ENCODE measurements around the gene CREM. TPM values are rescaled to one million over a fixed set of nuclear protein-coding genes. Genes with fewer than 3 reads are reported as not detected.

The CREM gene
- total RNA-seq, 2 experiments from 2014 or later: 102 to 192 TPM

DNA sequence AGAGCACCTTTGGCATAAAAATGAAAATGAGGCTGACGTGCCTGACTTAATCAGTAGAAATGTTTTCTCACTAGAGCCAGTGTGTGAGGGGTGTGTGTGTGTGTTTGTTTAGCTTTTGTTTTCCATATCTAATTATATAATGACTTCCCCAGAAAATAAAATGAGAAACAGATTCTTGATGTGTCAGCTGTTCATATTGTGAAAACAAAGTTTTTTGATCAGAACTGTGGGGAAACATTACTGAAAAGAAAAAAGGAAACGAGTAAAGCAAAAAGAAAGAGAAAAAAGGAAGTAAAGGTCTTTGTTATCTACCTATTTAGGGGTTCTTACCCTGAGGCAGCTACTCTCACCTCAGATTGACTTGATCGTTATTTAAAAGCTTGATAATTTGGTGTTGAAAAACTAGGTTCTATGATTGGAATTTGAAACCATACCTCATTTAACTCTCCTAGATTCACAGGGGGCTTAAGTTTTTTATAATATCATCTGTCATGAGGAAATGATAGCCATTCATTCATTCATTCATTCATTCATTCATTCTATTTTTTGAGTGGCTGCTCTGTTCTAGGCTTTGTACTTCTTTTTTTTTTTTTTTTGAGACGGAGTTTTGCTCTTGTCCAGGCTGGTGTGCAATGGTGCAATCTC, 58.0 kb downstream of the CREM start:
- Mint-ChIP-seq H3K4me3 (no peak overlapping the region), H3K36me3 (peaks cover 11% of the 10 kb centered on the region), H3K9me3 (ENCODE audit: low read depth) (no peaks in the 10 kb centered on the region), H3K4me1 (peaks cover 4% of the 10 kb centered on the region), H3K27me3 (no peaks in the 10 kb centered on the region), H3K27ac (no peak overlapping the region)
- DNase-seq: no peak
- no peak for ATAC-seq
- CTCF ChIA-PET: no interaction called here

- ATAC-seq: no peak
- no peak overlapping the region for H3K4me3 Mint-ChIP-seq
These were observed 58.8 kb downstream of the CREM start for GRCh38 chr10:35185260-35186034.

DNA sequence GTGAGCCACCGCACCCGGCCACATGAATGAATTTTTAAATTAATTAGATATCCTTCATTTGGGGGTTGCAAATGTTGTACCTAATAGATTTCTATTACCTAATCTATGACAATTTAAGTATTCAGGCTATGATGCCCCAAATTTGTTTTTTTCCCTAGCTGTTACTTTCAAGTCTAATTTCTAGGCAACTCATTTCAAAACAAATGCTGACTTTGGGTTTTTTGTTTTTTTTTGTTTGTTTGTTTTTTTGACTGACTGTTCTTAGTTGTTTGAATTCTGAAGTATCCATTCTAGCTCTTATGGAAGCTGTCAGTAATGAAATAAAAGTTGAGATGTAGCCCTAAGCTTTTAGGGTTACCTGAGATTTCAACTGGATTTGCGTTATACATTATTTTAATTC, 62.3 kb downstream of the CREM start:
- no peaks in the 10 kb centered on the region for H3K9me3 Mint-ChIP-seq (ENCODE audit: low read depth)
- ATAC-seq: no peak
- H3K27me3 Mint-ChIP-seq: no peaks in the 10 kb centered on the region
- no peak overlapping the region for H3K4me3 Mint-ChIP-seq
- CTCF ChIA-PET: no interaction called here
- no peak for DNase-seq
- peaks cover 25% of the 10 kb centered on the region for H3K4me1 Mint-ChIP-seq
- no peak overlapping the region for H3K27ac Mint-ChIP-seq
- peaks cover 13% of the 10 kb centered on the region for H3K36me3 Mint-ChIP-seq

More at GRCh38 chr10:35185260-35186034, 58.8 kb downstream of the CREM start:
- CTCF ChIA-PET: interaction anchor here (1.4 to 1.8 kb wide), 2 partner anchors 10 to 31 kb away, joined by 3 to 9 read pairs; no protein-coding TSS in a partner anchor
- H3K4me1 Mint-ChIP-seq: peaks cover 4% of the 10 kb centered on the region
- H3K27me3 Mint-ChIP-seq: no peaks in the 10 kb centered on the region
- no peaks in the 10 kb centered on the region for H3K9me3 Mint-ChIP-seq (ENCODE audit: low read depth)
- H3K36me3 Mint-ChIP-seq: peaks cover 9% of the 10 kb centered on the region
- H3K27ac Mint-ChIP-seq: no peak overlapping the region
- DNase-seq: no peak

DNA sequence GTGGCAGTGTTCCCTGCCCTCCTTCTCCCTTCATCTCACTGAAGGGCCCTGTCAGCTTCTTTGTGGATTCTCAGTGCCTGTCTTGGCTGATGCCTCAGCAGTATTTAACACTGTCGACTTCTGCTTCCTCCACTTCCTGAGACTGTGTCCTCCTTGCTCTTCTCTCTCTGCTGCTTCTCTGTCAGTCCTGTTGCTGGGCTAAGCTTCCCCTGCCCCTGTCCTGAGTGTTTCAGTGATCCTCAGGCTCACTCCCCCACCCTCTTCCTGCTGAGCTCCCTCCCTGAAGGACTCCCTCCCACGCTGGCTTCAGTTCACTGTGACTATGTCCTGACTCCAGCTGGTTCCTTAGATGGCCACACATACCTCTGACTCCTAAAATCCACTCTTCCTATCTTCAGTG, 64.9 kb downstream of the CREM start:
- no peaks in the 10 kb centered on the region for H3K9me3 Mint-ChIP-seq (ENCODE audit: low read depth)
- no peak for ATAC-seq
- CTCF ChIA-PET: interaction anchor here (1.1 to 1.9 kb wide), 4 partner anchors 26 to 70 kb away, joined by 3 to 6 read pairs (median 4); no protein-coding TSS in a partner anchor
- peaks cover 33% of the 10 kb centered on the region for H3K4me1 Mint-ChIP-seq
- H3K27ac Mint-ChIP-seq: peak overlapping the region; percentile 66
- DNase-seq: no peak
- peaks cover 15% of the 10 kb centered on the region for H3K36me3 Mint-ChIP-seq
- H3K4me3 Mint-ChIP-seq: no peak overlapping the region
- no peaks in the 10 kb centered on the region for H3K27me3 Mint-ChIP-seq

GRCh38 chr10:35192645-35193249, 66.1 kb downstream of the CREM start:
- CTCF ChIA-PET: interaction anchor here (0.6 to 6.2 kb wide), 5 partner anchors 23 to 71 kb away, joined by 3 to 208 read pairs (median 4); partner anchors contain the start of gene CREM
- Mint-ChIP-seq H3K27me3 (no peaks in the 10 kb centered on the region), H3K27ac (peak overlapping the region; percentile 9), H3K9me3 (ENCODE audit: low read depth) (no peaks in the 10 kb centered on the region), H3K36me3 (peaks cover 17% of the 10 kb centered on the region), H3K4me1 (peaks cover 36% of the 10 kb centered on the region), H3K4me3 (no peak overlapping the region)
- ATAC-seq (no peak), DNase-seq (no peak)

- DNase-seq: no peak
- H3K9me3 Mint-ChIP-seq (ENCODE audit: low read depth): no peaks in the 10 kb centered on the region
- H3K27me3 Mint-ChIP-seq: no peaks in the 10 kb centered on the region
- peak overlapping the region; percentile 100 for H3K27ac Mint-ChIP-seq
- H3K4me1 Mint-ChIP-seq: peaks cover 46% of the 10 kb centered on the region
- ATAC-seq: no peak
- CTCF ChIA-PET: interaction anchor here (1.9 to 6.2 kb wide), 7 partner anchors 9 to 104 kb away, joined by 5 to 208 read pairs (median 19); partner anchors contain the start of genes CREM and CUL2
- peak overlapping the region; percentile 89 for H3K4me3 Mint-ChIP-seq
- H3K36me3 Mint-ChIP-seq: peaks cover 24% of the 10 kb centered on the region
These were observed 67.8 kb downstream of the CREM start for GRCh38 chr10:35194471-35194870.

DNA sequence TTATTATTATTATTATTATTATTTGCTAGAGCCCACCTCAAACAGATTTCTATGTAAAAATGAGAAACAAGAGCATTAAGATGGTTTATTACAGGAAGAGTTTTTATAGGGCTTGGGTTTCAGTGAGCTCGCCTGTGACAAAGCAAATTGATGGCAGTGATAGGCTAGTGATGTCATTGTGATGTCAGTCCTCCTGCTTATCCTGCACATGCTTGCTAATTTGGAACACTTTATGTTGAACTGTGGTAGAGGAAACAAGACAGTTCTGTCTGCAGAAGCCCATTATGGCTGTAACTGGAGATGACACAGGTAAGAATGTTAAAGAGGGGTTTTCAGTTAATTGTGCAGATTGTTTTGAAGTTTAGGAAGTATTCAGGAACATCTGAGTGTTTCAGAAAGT, 68.3 kb downstream of the CREM start:
- Mint-ChIP-seq H3K4me3 (peak overlapping the region; percentile 89), H3K36me3 (peaks cover 24% of the 10 kb centered on the region), H3K27ac (peak overlapping the region; percentile 100), H3K4me1 (peaks cover 47% of the 10 kb centered on the region), H3K27me3 (no peaks in the 10 kb centered on the region), H3K9me3 (ENCODE audit: low read depth) (no peaks in the 10 kb centered on the region)
- peak; percentile 32 for ATAC-seq
- peak; percentile 75 for DNase-seq
- CTCF ChIA-PET: interaction anchor here (1.5 to 6.2 kb wide), 12 partner anchors 9 to 104 kb away, joined by 4 to 208 read pairs (median 9); partner anchors contain the start of genes CREM and CUL2

GRCh38 chr10:35195361-35196306, 69.0 kb downstream of the CREM start:
- peak; percentile 92 for DNase-seq
- CTCF ChIA-PET: interaction anchor here (0.5 to 6.2 kb wide), 22 partner anchors 8 to 201 kb away, joined by 3 to 208 read pairs (median 6); partner anchors contain the start of genes CREM and CUL2
- Mint-ChIP-seq H3K27ac (peak overlapping the region; percentile 100), H3K4me1 (peaks cover 52% of the 10 kb centered on the region), H3K27me3 (no peaks in the 10 kb centered on the region), H3K36me3 (peaks cover 28% of the 10 kb centered on the region), H3K9me3 (ENCODE audit: low read depth) (no peaks in the 10 kb centered on the region), H3K4me3 (peak overlapping the region; percentile 89)
- peak; percentile 86 for ATAC-seq

DNA sequence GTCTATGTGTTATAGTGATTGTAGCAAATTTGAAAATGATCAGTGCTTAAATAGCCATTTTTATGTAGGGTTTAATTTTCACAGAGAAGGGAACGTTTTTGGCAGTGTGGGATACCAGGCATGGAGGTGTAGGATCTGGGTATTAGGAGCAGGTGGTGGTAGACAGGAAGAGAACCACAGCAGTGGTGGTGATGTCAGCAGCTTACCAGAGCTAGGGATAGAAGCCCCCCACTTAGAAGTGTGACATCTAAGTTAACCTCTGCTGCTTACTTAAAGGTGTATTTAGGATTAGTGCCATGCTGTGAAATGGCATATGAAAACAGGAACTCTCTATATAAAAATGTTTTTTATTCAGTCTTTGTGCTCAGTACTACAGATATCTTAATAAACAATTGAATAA, 73.8 kb downstream of the CREM start:
- ATAC-seq: no peak
- CTCF ChIA-PET: interaction anchor here (0.6 to 2.4 kb wide), 6 partner anchors 11 to 81 kb away, joined by 3 to 9 read pairs (median 3); no protein-coding TSS in a partner anchor
- peaks cover 36% of the 10 kb centered on the region for H3K36me3 Mint-ChIP-seq
- H3K27me3 Mint-ChIP-seq: no peaks in the 10 kb centered on the region
- H3K27ac Mint-ChIP-seq: peak overlapping the region; percentile 47
- H3K9me3 Mint-ChIP-seq (ENCODE audit: low read depth): no peaks in the 10 kb centered on the region
- DNase-seq: no peak
- H3K4me3 Mint-ChIP-seq: peak overlapping the region; percentile 12
- H3K4me1 Mint-ChIP-seq: peaks cover 57% of the 10 kb centered on the region

DNA sequence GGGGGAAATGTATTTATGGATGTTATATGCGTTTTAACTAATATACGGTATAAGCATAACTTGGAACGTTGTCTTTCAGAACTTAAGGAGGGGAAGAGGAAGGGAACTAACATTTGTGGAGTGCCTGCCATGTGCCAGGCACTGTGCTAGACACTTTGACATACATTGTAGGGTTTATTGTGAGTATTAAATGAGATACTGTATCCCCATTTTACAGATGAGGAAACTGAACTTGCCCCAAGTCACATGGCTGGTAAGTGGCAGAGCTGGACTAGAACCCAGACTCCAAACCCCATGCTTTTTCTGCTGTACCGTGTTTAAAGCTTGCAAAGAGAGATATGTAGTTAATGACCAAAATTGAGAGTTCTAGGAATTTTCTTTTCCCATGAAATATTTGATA, 74.6 kb downstream of the CREM start:
- Mint-ChIP-seq H3K27me3 (no peaks in the 10 kb centered on the region), H3K4me3 (no peak overlapping the region), H3K36me3 (peaks cover 35% of the 10 kb centered on the region), H3K9me3 (ENCODE audit: low read depth) (no peaks in the 10 kb centered on the region), H3K27ac (peak overlapping the region; percentile 63), H3K4me1 (peaks cover 56% of the 10 kb centered on the region)
- CTCF ChIA-PET: interaction anchor here (0.7 to 2.4 kb wide), 5 partner anchors 9 to 81 kb away, joined by 3 to 9 read pairs (median 5); no protein-coding TSS in a partner anchor
- ATAC-seq (no peak), DNase-seq (no peak)

- no peaks in the 10 kb centered on the region for H3K9me3 Mint-ChIP-seq (ENCODE audit: low read depth)
- ATAC-seq (peak; percentile 41), DNase-seq (no peak)
- H3K36me3 Mint-ChIP-seq: peaks cover 42% of the 10 kb centered on the region
- no peaks in the 10 kb centered on the region for H3K27me3 Mint-ChIP-seq
- H3K27ac Mint-ChIP-seq: peak overlapping the region; percentile 63
- CTCF ChIA-PET: interaction anchor here (1.1 to 2.4 kb wide), 5 partner anchors 15 to 82 kb away, joined by 3 to 9 read pairs (median 5); no protein-coding TSS in a partner anchor
- H3K4me3 Mint-ChIP-seq: no peak overlapping the region
- peaks cover 63% of the 10 kb centered on the region for H3K4me1 Mint-ChIP-seq
These were observed 75.4 kb downstream of the CREM start for GRCh38 chr10:35202050-35202449.

DNA sequence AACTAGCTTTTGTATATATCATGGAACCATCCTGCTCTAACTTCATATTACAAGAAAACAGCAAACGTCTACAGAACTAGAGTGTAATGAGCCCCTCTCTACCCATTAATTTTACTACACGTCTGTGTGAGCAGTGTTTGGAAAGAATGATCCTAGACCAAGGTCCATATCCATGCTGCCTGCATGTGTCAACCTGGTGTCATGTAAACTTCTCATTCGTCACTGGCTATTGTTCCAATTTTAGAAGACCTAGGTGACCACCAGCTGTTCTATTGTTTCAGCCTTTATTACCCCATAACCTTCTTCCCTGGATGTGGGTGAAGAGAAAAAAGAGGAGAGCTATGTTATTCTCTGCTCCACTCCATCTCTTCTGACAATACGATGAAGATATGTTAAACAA, 77.1 kb downstream of the CREM start:
- CTCF ChIA-PET: interaction anchor here (0.8 to 1.6 kb wide), 4 partner anchors 14 to 83 kb away, joined by 3 to 8 read pairs (median 4); no protein-coding TSS in a partner anchor

More for the DNA sequence above, 77.1 kb downstream of the CREM start:
- no peaks in the 10 kb centered on the region for H3K27me3 Mint-ChIP-seq
- no peak overlapping the region for H3K27ac Mint-ChIP-seq
- DNase-seq (no peak), ATAC-seq (no peak)
- H3K4me3 Mint-ChIP-seq: no peak overlapping the region
- H3K9me3 Mint-ChIP-seq (ENCODE audit: low read depth): no peaks in the 10 kb centered on the region
- peaks cover 64% of the 10 kb centered on the region for H3K4me1 Mint-ChIP-seq
- peaks cover 45% of the 10 kb centered on the region for H3K36me3 Mint-ChIP-seq

Measured in activated CD8-positive, alpha-beta memory T cell treated with anti-CD3 and anti-CD28 coated beads, Interleukin-2, amount 10 ng/mL, durations not matched to agents 7 days and 5 days (primary cell).